ENCODE measurements around the gene TYK2. TPM values are rescaled to one million over a fixed set of nuclear protein-coding genes. Genes with fewer than 3 reads are reported as not detected.
"Not testable (repeated sequence)": the region's sequence is repeated elsewhere in the genome, so short reads cannot be mapped to it uniquely, and the experiment has no call there.

TYK2 gene
- total RNA-seq, 1 experiment from 2014 or later, result 104 TPM

- DNase-seq (ENCODE audit: low read depth, low spot score), result no peak
- TF ChIP-seq POLR2AphosphoS5 (IDR thresholded peaks at IDR 0.05; ENCODE audit: low read depth, low read length), result no peak
- TF ChIP-seq SIN3A (IDR thresholded peaks at IDR 0.05; ENCODE audit: borderline replicate concordance, insufficient read depth, low read depth, low read length), result no peak
- no peak for TF ChIP-seq TCF7L2 (IDR thresholded peaks at IDR 0.05; ENCODE audit: low read depth, low read length)
- in situ Hi-C loops (cut with HindIII; ENCODE audit: low pct_unique_long_range_greater_than_20kb, low sequenced_read_pairs) (no loop called here), intact Hi-C loops (cut with micrococcal nuclease; ENCODE audit: unreplicated experiment) (no loop called here)
- POLR2A ChIA-PET, result interaction anchor here (0.6 kb wide), 2 partner anchors 62 to 148 kb away, joined by 3 to 5 read pairs; partner anchors contain the start of gene MRPL4
- ATAC-seq, result no peak
- Histone ChIP-seq H3K36me3 (ENCODE audit: control insufficient read depth, insufficient read depth, low read length) (peaks cover 2% of the 10 kb centered on the region), H3K27ac (ENCODE audit: low read length) (no peak overlapping the region), H3K4me3 (ENCODE audit: low read depth in 2 of 2, low read length in 2 of 2) (no peak overlapping the region), H3K27me3 (ENCODE audit: control insufficient read depth, insufficient read depth, low read length) (no peaks in the 10 kb centered on the region), H3K9me3 (ENCODE audit: control insufficient read depth, insufficient read depth, low read depth, low read length) (no peaks in the 10 kb centered on the region), H3K4me1 (ENCODE audit: control insufficient read depth, insufficient read depth, low read length) (peaks cover 6% of the 10 kb centered on the region; the same call in 1 of the 2 replicates)
- CTCF ChIA-PET, result no interaction called here
- no TSS peak for BruUV-seq (replicated peaks)
These were observed 19.5 kb upstream of the TYK2 start for GRCh38 chr19:10399878-10400277.

DNA sequence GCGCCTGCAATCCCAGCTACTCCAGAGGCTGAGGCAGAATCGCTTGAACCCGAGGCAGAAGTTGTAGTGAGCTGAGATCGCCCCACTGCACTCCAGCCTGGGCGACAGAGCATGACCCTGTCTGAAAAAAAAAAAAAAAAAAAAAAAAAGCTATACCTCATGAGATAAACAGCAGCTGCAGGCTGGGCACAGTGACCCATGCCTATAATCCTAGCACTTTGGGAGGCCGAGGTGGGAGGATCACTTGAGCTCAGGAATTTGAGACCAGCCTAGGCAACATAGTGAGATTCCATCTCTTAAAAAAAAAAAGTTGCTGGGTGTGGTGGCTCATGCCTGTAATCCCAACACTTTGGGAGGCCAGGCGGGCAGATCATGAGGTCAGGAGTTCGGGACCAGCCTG, 19.0 kb upstream of the TYK2 start:
- H3K4me1 ChIP-seq (ENCODE audit: control insufficient read depth, insufficient read depth, low read length); in situ Hi-C loops (cut with HindIII; ENCODE audit: low pct_unique_long_range_greater_than_20kb, low sequenced_read_pairs); CTCF ChIA-PET; intact Hi-C loops (cut with micrococcal nuclease; ENCODE audit: unreplicated experiment); H3K27me3 ChIP-seq (ENCODE audit: control insufficient read depth, insufficient read depth, low read length); DNase-seq (ENCODE audit: low read depth, low spot score); H3K27ac ChIP-seq (ENCODE audit: low read length); BruUV-seq (replicated peaks); H3K4me3 ChIP-seq (ENCODE audit: low read depth in 2 of 2, low read length in 2 of 2); ATAC-seq; H3K36me3 ChIP-seq (ENCODE audit: control insufficient read depth, insufficient read depth, low read length); H3K9me3 ChIP-seq (ENCODE audit: control insufficient read depth, insufficient read depth, low read depth, low read length): not testable (repeated sequence)
- POLR2A ChIA-PET, result interaction anchor here (0.6 kb wide), 2 partner anchors 63 to 147 kb away, joined by 3 to 5 read pairs; partner anchors contain the start of gene MRPL4

DNA sequence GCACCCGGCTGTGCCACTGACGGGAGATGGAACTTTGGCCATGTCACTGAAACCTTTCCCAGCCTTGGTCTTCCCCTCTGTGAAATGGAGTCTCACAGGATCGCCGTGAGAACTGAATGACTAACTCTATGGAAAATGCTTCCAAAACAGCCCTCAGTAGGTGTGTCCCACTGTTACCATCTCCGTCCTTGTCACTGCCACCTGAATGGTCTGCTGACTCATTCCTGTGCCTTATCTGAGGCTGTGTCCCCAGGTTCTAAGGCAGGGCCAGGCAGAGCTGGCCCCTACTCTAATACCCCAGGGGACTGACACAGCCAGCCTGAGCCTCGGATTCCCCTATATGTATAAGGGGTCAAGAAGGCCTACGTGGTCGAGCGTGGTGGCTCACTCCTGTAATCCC, 18.4 kb upstream of the TYK2 start:
- POLR2A ChIA-PET, result no interaction called here
- Histone ChIP-seq H3K4me3 (ENCODE audit: low read depth in 2 of 2, low read length in 2 of 2) (no peak overlapping the region), H3K36me3 (ENCODE audit: control insufficient read depth, insufficient read depth, low read length) (peaks cover 2% of the 10 kb centered on the region), H3K9me3 (ENCODE audit: control insufficient read depth, insufficient read depth, low read depth, low read length) (no peaks in the 10 kb centered on the region), H3K27ac (ENCODE audit: low read length) (no peak overlapping the region), H3K27me3 (ENCODE audit: control insufficient read depth, insufficient read depth, low read length) (no peaks in the 10 kb centered on the region), H3K4me1 (ENCODE audit: control insufficient read depth, insufficient read depth, low read length) (peaks cover 6% of the 10 kb centered on the region; the same call in 1 of the 2 replicates)
- no TSS peak for BruUV-seq (replicated peaks)
- CTCF ChIA-PET, result no interaction called here
- intact Hi-C loops (cut with micrococcal nuclease; ENCODE audit: unreplicated experiment) (no loop called here), in situ Hi-C loops (cut with HindIII; ENCODE audit: low pct_unique_long_range_greater_than_20kb, low sequenced_read_pairs) (no loop called here)
- no peak for ATAC-seq
- DNase-seq (ENCODE audit: low read depth, low spot score), result no peak
- no peak for TF ChIP-seq SIN3A (IDR thresholded peaks at IDR 0.05; ENCODE audit: borderline replicate concordance, insufficient read depth, low read depth, low read length)
- TF ChIP-seq CTCF (IDR thresholded peaks at IDR 0.05), result no peak
- TF ChIP-seq TCF7L2 (IDR thresholded peaks at IDR 0.05; ENCODE audit: low read depth, low read length), result no peak
- no peak for TF ChIP-seq POLR2AphosphoS5 (IDR thresholded peaks at IDR 0.05; ENCODE audit: low read depth, low read length)
- TF ChIP-seq, protein P1, sequence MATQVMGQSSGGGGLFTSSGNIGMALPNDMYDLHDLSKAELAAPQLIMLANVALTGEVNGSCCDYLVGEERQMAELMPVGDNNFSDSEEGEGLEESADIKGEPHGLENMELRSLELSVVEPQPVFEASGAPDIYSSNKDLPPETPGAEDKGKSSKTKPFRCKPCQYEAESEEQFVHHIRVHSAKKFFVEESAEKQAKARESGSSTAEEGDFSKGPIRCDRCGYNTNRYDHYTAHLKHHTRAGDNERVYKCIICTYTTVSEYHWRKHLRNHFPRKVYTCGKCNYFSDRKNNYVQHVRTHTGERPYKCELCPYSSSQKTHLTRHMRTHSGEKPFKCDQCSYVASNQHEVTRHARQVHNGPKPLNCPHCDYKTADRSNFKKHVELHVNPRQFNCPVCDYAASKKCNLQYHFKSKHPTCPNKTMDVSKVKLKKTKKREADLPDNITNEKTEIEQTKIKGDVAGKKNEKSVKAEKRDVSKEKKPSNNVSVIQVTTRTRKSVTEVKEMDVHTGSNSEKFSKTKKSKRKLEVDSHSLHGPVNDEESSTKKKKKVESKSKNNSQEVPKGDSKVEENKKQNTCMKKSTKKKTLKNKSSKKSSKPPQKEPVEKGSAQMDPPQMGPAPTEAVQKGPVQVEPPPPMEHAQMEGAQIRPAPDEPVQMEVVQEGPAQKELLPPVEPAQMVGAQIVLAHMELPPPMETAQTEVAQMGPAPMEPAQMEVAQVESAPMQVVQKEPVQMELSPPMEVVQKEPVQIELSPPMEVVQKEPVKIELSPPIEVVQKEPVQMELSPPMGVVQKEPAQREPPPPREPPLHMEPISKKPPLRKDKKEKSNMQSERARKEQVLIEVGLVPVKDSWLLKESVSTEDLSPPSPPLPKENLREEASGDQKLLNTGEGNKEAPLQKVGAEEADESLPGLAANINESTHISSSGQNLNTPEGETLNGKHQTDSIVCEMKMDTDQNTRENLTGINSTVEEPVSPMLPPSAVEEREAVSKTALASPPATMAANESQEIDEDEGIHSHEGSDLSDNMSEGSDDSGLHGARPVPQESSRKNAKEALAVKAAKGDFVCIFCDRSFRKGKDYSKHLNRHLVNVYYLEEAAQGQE (IDR thresholded peaks at IDR 0.05; ENCODE audit: insufficient read depth in 1 of 2, low read depth in 2 of 2, low read length in 1 of 2), result no peak
